ENCODE results near the gene PABPC1L. TPM values are rescaled to one million over a fixed set of nuclear protein-coding genes. Genes with fewer than 3 reads are reported as not detected.
"Not testable (repeated sequence)": the region's sequence is repeated elsewhere in the genome, so short reads cannot be mapped to it uniquely, and the experiment has no call there.

Gene PABPC1L
- total RNA-seq, 1 donor from 2014 or later = 45.3 TPM

GRCh38 chr20:44866703-44867335, 43.0 kb upstream of the PABPC1L start:
- DNase-seq (ENCODE audit: low spot score) = no peak
- Histone ChIP-seq H2AFZ (replicated peaks) (peak overlapping the region; percentile 1), H3K36me3 (no peaks in the 10 kb centered on the region), H3K9ac (no peak overlapping the region), H3K27me3 (peaks cover 18% of the 10 kb centered on the region), H3K4me3 (no peak overlapping the region), H3K9me3 (ENCODE audit: low read depth) (no peaks in the 10 kb centered on the region), H3K4me1 (no peaks in the 10 kb centered on the region), H3K4me2 (no peak overlapping the region), H3F3A (ENCODE audit: low read depth) (peaks cover 9% of the 10 kb centered on the region), H3K79me2 (ENCODE audit: low read depth) (no peaks in the 10 kb centered on the region), H4K20me1 (ENCODE audit: low read depth) (no peaks in the 10 kb centered on the region), H3K27ac (no peak overlapping the region)
- no peak overlapping the region for H3K4me3 Mint-ChIP-seq
- no peaks in the 10 kb centered on the region for H3K9me3 Mint-ChIP-seq
- H3K36me3 Mint-ChIP-seq = no peaks in the 10 kb centered on the region
- no peak overlapping the region for H3K27ac Mint-ChIP-seq
- TF ChIP-seq CTCF (IDR thresholded peaks at IDR 0.05) = no peak
- TF ChIP-seq EZH2 (IDR thresholded peaks at IDR 0.05) = no peak
- TF ChIP-seq EZH2phosphoT487 (IDR thresholded peaks at IDR 0.05) = no peak
- no peaks in the 10 kb centered on the region for H3K27me3 Mint-ChIP-seq (ENCODE audit: insufficient read depth, low read depth)
- H3K4me1 Mint-ChIP-seq = peaks cover 18% of the 10 kb centered on the region

- Mint-ChIP-seq H3K9me3 (no peaks in the 10 kb centered on the region), H3K4me1 (peaks cover 4% of the 10 kb centered on the region), H3K4me3 (no peak overlapping the region), H3K27me3 (ENCODE audit: insufficient read depth, low read depth) (no peaks in the 10 kb centered on the region), H3K27ac (no peak overlapping the region), H3K36me3 (no peaks in the 10 kb centered on the region)
- no peak for TF ChIP-seq CTCF (IDR thresholded peaks at IDR 0.05)
- TF ChIP-seq EZH2phosphoT487 (IDR thresholded peaks at IDR 0.05) = no peak
- no peak for TF ChIP-seq EZH2 (IDR thresholded peaks at IDR 0.05)
- H3K4me1 ChIP-seq = no peaks in the 10 kb centered on the region
- H3K9ac ChIP-seq = no peak overlapping the region
- H2AFZ ChIP-seq (replicated peaks) = no peak overlapping the region
- H3F3A ChIP-seq (ENCODE audit: low read depth) = peaks cover 9% of the 10 kb centered on the region
- no peak overlapping the region for H3K4me2 ChIP-seq
- H3K27ac ChIP-seq = no peak overlapping the region
- no peaks in the 10 kb centered on the region for H3K79me2 ChIP-seq (ENCODE audit: low read depth)
- H3K36me3 ChIP-seq = no peaks in the 10 kb centered on the region
- no peaks in the 10 kb centered on the region for H3K9me3 ChIP-seq (ENCODE audit: low read depth)
- no peak overlapping the region for H3K4me3 ChIP-seq
- no peak for DNase-seq (ENCODE audit: low spot score)
- no peaks in the 10 kb centered on the region for H4K20me1 ChIP-seq (ENCODE audit: low read depth)
- peaks cover 18% of the 10 kb centered on the region for H3K27me3 ChIP-seq
Measured at GRCh38 chr20:44869471-44869870, 40.4 kb upstream of the PABPC1L start.

GRCh38 chr20:44882360-44882759, 27.5 kb upstream of the PABPC1L start:
- not testable (repeated sequence) for H3F3A ChIP-seq (ENCODE audit: low read depth); H3K36me3 Mint-ChIP-seq; DNase-seq (ENCODE audit: low spot score); H3K4me3 Mint-ChIP-seq; H2AFZ ChIP-seq (replicated peaks); H3K9ac ChIP-seq; H3K4me2 ChIP-seq; H3K9me3 Mint-ChIP-seq; H3K36me3 ChIP-seq; H3K9me3 ChIP-seq (ENCODE audit: low read depth); H3K27ac Mint-ChIP-seq; H3K27me3 ChIP-seq; H3K27me3 Mint-ChIP-seq (ENCODE audit: insufficient read depth, low read depth); H3K4me3 ChIP-seq; H3K27ac ChIP-seq
- H3K4me1 Mint-ChIP-seq = peaks cover 20% of the 10 kb centered on the region
- peaks cover 15% of the 10 kb centered on the region for H3K4me1 ChIP-seq
- peaks cover 17% of the 10 kb centered on the region for H4K20me1 ChIP-seq (ENCODE audit: low read depth)
- H3K79me2 ChIP-seq (ENCODE audit: low read depth) = peaks cover 19% of the 10 kb centered on the region

- no peak for TF ChIP-seq EZH2phosphoT487 (IDR thresholded peaks at IDR 0.05)
- no peak for TF ChIP-seq EZH2 (IDR thresholded peaks at IDR 0.05)
- Histone ChIP-seq H2AFZ (replicated peaks) (no peak overlapping the region), H4K20me1 (ENCODE audit: low read depth) (peaks cover 27% of the 10 kb centered on the region), H3K9me3 (ENCODE audit: low read depth) (no peaks in the 10 kb centered on the region), H3K4me3 (no peak overlapping the region), H3K4me2 (no peak overlapping the region), H3K36me3 (no peaks in the 10 kb centered on the region), H3K79me2 (ENCODE audit: low read depth) (peaks cover 29% of the 10 kb centered on the region), H3K27me3 (no peaks in the 10 kb centered on the region), H3K9ac (no peak overlapping the region), H3K27ac (no peak overlapping the region), H3F3A (ENCODE audit: low read depth) (peaks cover 9% of the 10 kb centered on the region), H3K4me1 (peaks cover 23% of the 10 kb centered on the region)
- Mint-ChIP-seq H3K36me3 (no peaks in the 10 kb centered on the region), H3K4me1 (peaks cover 25% of the 10 kb centered on the region), H3K27me3 (ENCODE audit: insufficient read depth, low read depth) (peaks cover 9% of the 10 kb centered on the region), H3K9me3 (no peaks in the 10 kb centered on the region), H3K27ac (no peak overlapping the region), H3K4me3 (no peak overlapping the region)
- DNase-seq (ENCODE audit: low spot score) = no peak
Measured at GRCh38 chr20:44883214-44883902, 26.5 kb upstream of the PABPC1L start.

Measured in neural progenitor cell (in vitro differentiated cells).